A549 (cell line): ENCODE measurements around the gene ASH1L. TPM values are rescaled to one million over a fixed set of nuclear protein-coding genes. Genes with fewer than 3 reads are reported as not detected.
"Not testable (repeated sequence)": the region's sequence is repeated elsewhere in the genome, so short reads cannot be mapped to it uniquely, and the experiment has no call there.

Experiments
- ATAC-seq, 2 experiments: fragments of 200-7000 bp in 1 of 2; fragments of >200 bp in 1 of 2; cut with Nextera tagmentation in 1 of 2; cut with Tn5 transposase in 1 of 2; 3 replicates each; pipeline versions ENCODE4 v1.8.0 to v1.9.1; 2018 to 2020; ENCODE audit warnings: mild to moderate bottlenecking in 1 of 2, moderate library complexity in 1 of 2
- CTCF ChIA-PET: fragments of 300-600 bp; sonication (Branson Sonifier 250); formaldehyde crosslinking; extraction: SDS; loops from one replicate; lab custom pipeline; 2021; ENCODE audit warnings: antibody characterized with exemption, inconsistent platforms; lab: Yijun Ruan, JAX
- POLR2A ChIA-PET: fragments of 350-600 bp; formaldehyde crosslinking; extraction: SDS; loops from one replicate; lab custom pipeline; 2021; ENCODE audit warnings: antibody characterized with exemption, inconsistent platforms; lab: Yijun Ruan, JAX
- DNase-seq, 2 experiments: peaks; one replicate each; pipeline versions ENCODE4 v3.0.0 to v3.0.0-alpha.2; 2011 to 2016; ENCODE audit warnings: low read depth in 1 of 2, low spot score in 1 of 2
- FAIRE-seq: peaks from 2 replicates; lab custom pipeline; 2011; peaks lifted over from hg19 to GRCh38; lab: Jason Lieb, UNC
- H3K27ac ChIP-seq, 2 experiments: fragments of >200 bp; sonication (Bioruptor Twin); formaldehyde crosslinking; 3 replicates each; pipeline ENCODE4 v1.5.1; 2016 to 2017
- H3K4me1 ChIP-seq: fragments of >200 bp; sonication (Bioruptor Twin); formaldehyde crosslinking; 3 replicates; pipeline ENCODE4 v1.6.1; 2016
- H3K4me2 ChIP-seq: fragments of >200 bp; sonication (Bioruptor Twin); formaldehyde crosslinking; 3 replicates; pipeline ENCODE4 v1.6.1; 2016
- H3K4me3 ChIP-seq: fragments of >200 bp; sonication (Bioruptor Twin); formaldehyde crosslinking; 3 replicates; pipeline ENCODE4 v1.5.1; 2016
- H3K9me3 ChIP-seq: fragments of >200 bp; sonication (Bioruptor Twin); formaldehyde crosslinking; 3 replicates; pipeline ENCODE4 v1.6.1; 2016
- BHLHE40 ChIP-seq: IDR thresholded peaks from 2 replicates; pipeline ENCODE4 v1.6.1; 2012; ENCODE audit warnings: low read depth, low read length, inconsistent platforms
- CHD4 ChIP-seq: fragments of 200-600 bp; sonication (generic); IDR thresholded peaks from 2 replicates; pipeline ENCODE4 v1.6.1; 2016; ENCODE audit warnings: antibody characterized with exemption, mild to moderate bottlenecking, borderline replicate concordance
- FOXS1 ChIP-seq: fragments of 250-450 bp; sonication (Bioruptor Pico); IDR thresholded peaks from 2 replicates; pipeline ENCODE4 v1.5.0; 2020; ENCODE audit warnings: mild to moderate bottlenecking, moderate library complexity
- HEYL ChIP-seq: fragments of 250-450 bp; sonication (Bioruptor Pico); IDR thresholded peaks from 2 replicates; pipeline ENCODE4 v1.8.0; 2021; ENCODE audit warnings: mild to moderate bottlenecking, moderate library complexity
- HOXB13 ChIP-seq: fragments of 250-450 bp; sonication (Bioruptor Pico); IDR thresholded peaks from 2 replicates; pipeline ENCODE4 v1.5.0; 2020; ENCODE audit warnings: low read depth, mild to moderate bottlenecking, moderate library complexity
- JUN ChIP-seq, 2 experiments: fragments of >200 bp; sonication (Bioruptor Twin); formaldehyde crosslinking; IDR thresholded peaks; 2 replicates in 1 of 2; 3 replicates in 1 of 2; pipeline ENCODE4 v1.6.1; 2016 to 2017
- RFX5 ChIP-seq: fragments of 450-650 bp; IDR thresholded peaks from 2 replicates; pipeline ENCODE4 v1.7.1; 2014; ENCODE audit warnings: antibody characterized with exemption, mild to moderate bottlenecking, moderate library complexity
- RNF2 ChIP-seq: fragments of 200-600 bp; sonication (generic); IDR thresholded peaks from 2 replicates; pipeline ENCODE4 v1.6.1; 2016; ENCODE audit warnings: low read depth, mild to moderate bottlenecking, antibody characterized with exemption, moderate library complexity, borderline replicate concordance
- TFCP2L1 ChIP-seq: fragments of 250-450 bp; sonication (Bioruptor Pico); IDR thresholded peaks from 2 replicates; pipeline ENCODE4 v1.5.0; 2021; ENCODE audit warnings: mild to moderate bottlenecking
- ZC3H11A ChIP-seq: fragments of 450-650 bp; IDR thresholded peaks from 2 replicates; pipeline ENCODE4 v1.6.1; 2014; ENCODE audit warnings: antibody characterized with exemption, mild to moderate bottlenecking
- ZFP36 ChIP-seq: fragments of 450-650 bp; IDR thresholded peaks from 2 replicates; pipeline ENCODE4 v1.6.1; 2014; ENCODE audit warnings: borderline replicate concordance; ENCODE audit not compliant: partially characterized antibody
- ZSCAN20 ChIP-seq: fragments of 250-450 bp; sonication (Bioruptor Pico); IDR thresholded peaks from 2 replicates; pipeline ENCODE4 v1.8.0; 2022; ENCODE audit warnings: mild to moderate bottlenecking, moderate library complexity
- WGBS: methylation state at CpG from one replicate; pipeline ENCODE4 v1.1.6; 2017; ENCODE audit errors: missing lambda C conversion rate; 5-methylcytosine and 5-hydroxymethylcytosine counted together
- polyA plus RNA-seq, 4 experiments: library from polyadenylated mRNA; depleted of rRNA in 3 of 4; stranded (reverse); fragments of >200 nt; fragmentation: RNase III in 1 of 4; extraction: RNeasy Plus Mini Kit Qiagen cat#74134 plus additional on column Dnase treatment in 1 of 4; gene quantifications; 2 replicates in 3 of 4; 3 replicates in 1 of 4; pipeline ENCODE4 v1.2.3, GENCODE V29; 2011 to 2017
- TF ChIP-seq, protein P1 (sequence below): fragments of >200 bp; sonication (Bioruptor Twin); formaldehyde crosslinking; IDR thresholded peaks from 3 replicates; pipeline ENCODE4 v1.6.1; 2016

Gene ASH1L
- polyA plus RNA-seq, 2 of the 4 experiments (the other 2 are of a cell fraction), result 10.0 to 32.8 TPM

- CTCF ChIA-PET, result interaction anchor here (0.7 to 10.2 kb wide), 13 partner anchors 12 to 515 kb away, joined by 3 to 104 read pairs (median 4); no protein-coding TSS in a partner anchor
- POLR2A ChIA-PET, H3K9me3 ChIP-seq, H3K27ac ChIP-seq, H3K4me3 ChIP-seq, H3K4me1 ChIP-seq, FAIRE-seq, H3K4me2 ChIP-seq, DNase-seq: not testable (repeated sequence)
- WGBS, result 90% methylated on average over 19 of the region's 20 CpGs
- ATAC-seq, result peak; percentile 47 to 48; a peak in 5 of 6 replicates
Observed at GRCh38 chr1:155590516-155591247, 28.1 kb upstream of the ASH1L start.

- H3K4me3 ChIP-seq, H3K4me1 ChIP-seq, FAIRE-seq, H3K27ac ChIP-seq, H3K4me2 ChIP-seq, H3K9me3 ChIP-seq, DNase-seq, ATAC-seq, POLR2A ChIA-PET: not testable (repeated sequence)
- 100% methylated on average over 1 of the region's 3 CpGs for WGBS
- CTCF ChIA-PET, result interaction anchor here (0.6 to 10.2 kb wide), 2 partner anchors 177 to 339 kb away, joined by 3 to 104 read pairs; no protein-coding TSS in a partner anchor
Observed at GRCh38 chr1:155589282-155589681, 26.7 kb upstream of the ASH1L start.

- CTCF ChIA-PET, result interaction anchor here (0.6 to 1.8 kb wide), 3 partner anchors 10 to 333 kb away, joined by 3 to 11 read pairs (median 3); no protein-coding TSS in a partner anchor
- H3K4me3 ChIP-seq, H3K27ac ChIP-seq, DNase-seq, POLR2A ChIA-PET, FAIRE-seq, H3K4me2 ChIP-seq, H3K9me3 ChIP-seq, ATAC-seq, H3K4me1 ChIP-seq: not testable (repeated sequence)
- 91% methylated on average over 6 of the region's 6 CpGs for WGBS
Observed at GRCh38 chr1:155583846-155584245, 21.2 kb upstream of the ASH1L start.

DNA sequence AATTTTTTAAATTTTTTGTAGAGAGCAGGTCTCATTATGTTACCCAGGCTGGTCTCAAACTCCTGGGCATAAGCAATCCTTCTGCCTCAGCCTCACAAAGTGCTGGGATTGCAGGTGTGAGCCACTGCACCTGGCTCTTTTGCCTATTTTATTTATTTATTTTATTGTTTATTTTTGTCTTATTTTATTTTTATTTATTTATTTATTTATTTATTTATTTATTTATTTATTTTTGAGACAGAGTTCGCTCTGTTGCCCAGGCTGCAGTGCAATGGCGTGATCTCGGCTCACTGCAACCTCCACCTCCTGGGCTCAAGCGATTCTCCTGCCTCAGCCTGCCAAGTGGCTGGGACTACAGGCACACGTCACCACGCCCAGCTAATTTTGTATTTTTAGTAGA, 13.0 kb upstream of the ASH1L start:
- H3K4me1 ChIP-seq, ATAC-seq, H3K4me2 ChIP-seq, POLR2A ChIA-PET, FAIRE-seq, DNase-seq, H3K4me3 ChIP-seq, H3K27ac ChIP-seq, H3K9me3 ChIP-seq: not testable (repeated sequence)
- peak; percentile 53 for TF ChIP-seq ZC3H11A
- WGBS, result 96% methylated on average over 6 of the region's 6 CpGs
- CTCF ChIA-PET, result interaction anchor here (2.2 to 2.3 kb wide), 2 partner anchors 16 to 325 kb away, joined by 6 to 9 read pairs; no protein-coding TSS in a partner anchor

GRCh38 chr1:155574077-155574476, 11.5 kb upstream of the ASH1L start:
- FAIRE-seq (no peak), DNase-seq (no peak), ATAC-seq (no peak)
- ChIA-PET POLR2A (no interaction called here), CTCF (interaction anchor here (1.7 to 2.3 kb wide), 2 partner anchors 18 to 323 kb away, joined by 8 to 9 read pairs; no protein-coding TSS in a partner anchor)
- Histone ChIP-seq H3K4me2 (no peak overlapping the region), H3K4me1 (peaks cover 10% of the 10 kb centered on the region; the same call in 2 of the 3 replicates), H3K4me3 (no peak overlapping the region), H3K9me3 (no peaks in the 10 kb centered on the region), H3K27ac (no peak overlapping the region)
- TF ChIP-seq CHD4 (no peak), ZFP36 (no peak), ZSCAN20 (CRISPR knock-in tag) (no peak), JUN (IDR thresholded peaks at IDR 0.05) (no peak), RNF2 (no peak), HEYL (CRISPR knock-in tag) (no peak), HOXB13 (CRISPR knock-in tag) (no peak), ZC3H11A (no peak), RFX5 (no peak), BHLHE40 (no peak), TFCP2L1 (no peak), FOXS1 (CRISPR knock-in tag) (no peak)
- TF ChIP-seq, protein P1, sequence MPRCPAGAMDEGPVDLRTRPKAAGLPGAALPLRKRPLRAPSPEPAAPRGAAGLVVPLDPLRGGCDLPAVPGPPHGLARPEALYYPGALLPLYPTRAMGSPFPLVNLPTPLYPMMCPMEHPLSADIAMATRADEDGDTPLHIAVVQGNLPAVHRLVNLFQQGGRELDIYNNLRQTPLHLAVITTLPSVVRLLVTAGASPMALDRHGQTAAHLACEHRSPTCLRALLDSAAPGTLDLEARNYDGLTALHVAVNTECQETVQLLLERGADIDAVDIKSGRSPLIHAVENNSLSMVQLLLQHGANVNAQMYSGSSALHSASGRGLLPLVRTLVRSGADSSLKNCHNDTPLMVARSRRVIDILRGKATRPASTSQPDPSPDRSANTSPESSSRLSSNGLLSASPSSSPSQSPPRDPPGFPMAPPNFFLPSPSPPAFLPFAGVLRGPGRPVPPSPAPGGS, result no peak
- 90% methylated on average over 3 of the region's 3 CpGs for WGBS
